ENCODE data around the gene MAST4. TPM values are rescaled to one million over a fixed set of nuclear protein-coding genes. Genes with fewer than 3 reads are reported as not detected.

The MAST4 gene
- total and polyA plus RNA-seq, 2 of the 8 experiments (the other 6 are each of a cell fraction or from before 2014, with no cell fraction given): 1.5 to 2.6 TPM

DNA sequence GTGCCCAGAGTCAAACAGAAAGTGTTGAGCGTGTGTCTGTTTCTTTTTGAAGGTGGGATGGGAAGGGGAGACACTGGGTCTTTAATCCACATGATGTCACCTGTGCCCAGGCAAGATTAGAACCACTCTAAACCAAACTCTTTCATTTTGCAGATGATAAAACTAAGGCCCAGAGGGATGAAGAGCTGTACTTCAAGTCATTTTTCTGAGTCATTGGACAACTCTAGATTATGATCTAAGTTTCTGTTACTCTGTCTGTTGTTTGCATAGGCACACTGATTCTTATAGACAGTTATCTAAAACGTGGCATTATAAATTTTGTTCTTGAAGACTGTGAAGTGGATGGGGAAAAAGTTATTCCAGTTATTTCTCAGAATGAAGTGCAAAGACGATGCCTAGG, 48.8 kb downstream of the MAST4 start (continued):
- TF ChIP-seq, protein P1, sequence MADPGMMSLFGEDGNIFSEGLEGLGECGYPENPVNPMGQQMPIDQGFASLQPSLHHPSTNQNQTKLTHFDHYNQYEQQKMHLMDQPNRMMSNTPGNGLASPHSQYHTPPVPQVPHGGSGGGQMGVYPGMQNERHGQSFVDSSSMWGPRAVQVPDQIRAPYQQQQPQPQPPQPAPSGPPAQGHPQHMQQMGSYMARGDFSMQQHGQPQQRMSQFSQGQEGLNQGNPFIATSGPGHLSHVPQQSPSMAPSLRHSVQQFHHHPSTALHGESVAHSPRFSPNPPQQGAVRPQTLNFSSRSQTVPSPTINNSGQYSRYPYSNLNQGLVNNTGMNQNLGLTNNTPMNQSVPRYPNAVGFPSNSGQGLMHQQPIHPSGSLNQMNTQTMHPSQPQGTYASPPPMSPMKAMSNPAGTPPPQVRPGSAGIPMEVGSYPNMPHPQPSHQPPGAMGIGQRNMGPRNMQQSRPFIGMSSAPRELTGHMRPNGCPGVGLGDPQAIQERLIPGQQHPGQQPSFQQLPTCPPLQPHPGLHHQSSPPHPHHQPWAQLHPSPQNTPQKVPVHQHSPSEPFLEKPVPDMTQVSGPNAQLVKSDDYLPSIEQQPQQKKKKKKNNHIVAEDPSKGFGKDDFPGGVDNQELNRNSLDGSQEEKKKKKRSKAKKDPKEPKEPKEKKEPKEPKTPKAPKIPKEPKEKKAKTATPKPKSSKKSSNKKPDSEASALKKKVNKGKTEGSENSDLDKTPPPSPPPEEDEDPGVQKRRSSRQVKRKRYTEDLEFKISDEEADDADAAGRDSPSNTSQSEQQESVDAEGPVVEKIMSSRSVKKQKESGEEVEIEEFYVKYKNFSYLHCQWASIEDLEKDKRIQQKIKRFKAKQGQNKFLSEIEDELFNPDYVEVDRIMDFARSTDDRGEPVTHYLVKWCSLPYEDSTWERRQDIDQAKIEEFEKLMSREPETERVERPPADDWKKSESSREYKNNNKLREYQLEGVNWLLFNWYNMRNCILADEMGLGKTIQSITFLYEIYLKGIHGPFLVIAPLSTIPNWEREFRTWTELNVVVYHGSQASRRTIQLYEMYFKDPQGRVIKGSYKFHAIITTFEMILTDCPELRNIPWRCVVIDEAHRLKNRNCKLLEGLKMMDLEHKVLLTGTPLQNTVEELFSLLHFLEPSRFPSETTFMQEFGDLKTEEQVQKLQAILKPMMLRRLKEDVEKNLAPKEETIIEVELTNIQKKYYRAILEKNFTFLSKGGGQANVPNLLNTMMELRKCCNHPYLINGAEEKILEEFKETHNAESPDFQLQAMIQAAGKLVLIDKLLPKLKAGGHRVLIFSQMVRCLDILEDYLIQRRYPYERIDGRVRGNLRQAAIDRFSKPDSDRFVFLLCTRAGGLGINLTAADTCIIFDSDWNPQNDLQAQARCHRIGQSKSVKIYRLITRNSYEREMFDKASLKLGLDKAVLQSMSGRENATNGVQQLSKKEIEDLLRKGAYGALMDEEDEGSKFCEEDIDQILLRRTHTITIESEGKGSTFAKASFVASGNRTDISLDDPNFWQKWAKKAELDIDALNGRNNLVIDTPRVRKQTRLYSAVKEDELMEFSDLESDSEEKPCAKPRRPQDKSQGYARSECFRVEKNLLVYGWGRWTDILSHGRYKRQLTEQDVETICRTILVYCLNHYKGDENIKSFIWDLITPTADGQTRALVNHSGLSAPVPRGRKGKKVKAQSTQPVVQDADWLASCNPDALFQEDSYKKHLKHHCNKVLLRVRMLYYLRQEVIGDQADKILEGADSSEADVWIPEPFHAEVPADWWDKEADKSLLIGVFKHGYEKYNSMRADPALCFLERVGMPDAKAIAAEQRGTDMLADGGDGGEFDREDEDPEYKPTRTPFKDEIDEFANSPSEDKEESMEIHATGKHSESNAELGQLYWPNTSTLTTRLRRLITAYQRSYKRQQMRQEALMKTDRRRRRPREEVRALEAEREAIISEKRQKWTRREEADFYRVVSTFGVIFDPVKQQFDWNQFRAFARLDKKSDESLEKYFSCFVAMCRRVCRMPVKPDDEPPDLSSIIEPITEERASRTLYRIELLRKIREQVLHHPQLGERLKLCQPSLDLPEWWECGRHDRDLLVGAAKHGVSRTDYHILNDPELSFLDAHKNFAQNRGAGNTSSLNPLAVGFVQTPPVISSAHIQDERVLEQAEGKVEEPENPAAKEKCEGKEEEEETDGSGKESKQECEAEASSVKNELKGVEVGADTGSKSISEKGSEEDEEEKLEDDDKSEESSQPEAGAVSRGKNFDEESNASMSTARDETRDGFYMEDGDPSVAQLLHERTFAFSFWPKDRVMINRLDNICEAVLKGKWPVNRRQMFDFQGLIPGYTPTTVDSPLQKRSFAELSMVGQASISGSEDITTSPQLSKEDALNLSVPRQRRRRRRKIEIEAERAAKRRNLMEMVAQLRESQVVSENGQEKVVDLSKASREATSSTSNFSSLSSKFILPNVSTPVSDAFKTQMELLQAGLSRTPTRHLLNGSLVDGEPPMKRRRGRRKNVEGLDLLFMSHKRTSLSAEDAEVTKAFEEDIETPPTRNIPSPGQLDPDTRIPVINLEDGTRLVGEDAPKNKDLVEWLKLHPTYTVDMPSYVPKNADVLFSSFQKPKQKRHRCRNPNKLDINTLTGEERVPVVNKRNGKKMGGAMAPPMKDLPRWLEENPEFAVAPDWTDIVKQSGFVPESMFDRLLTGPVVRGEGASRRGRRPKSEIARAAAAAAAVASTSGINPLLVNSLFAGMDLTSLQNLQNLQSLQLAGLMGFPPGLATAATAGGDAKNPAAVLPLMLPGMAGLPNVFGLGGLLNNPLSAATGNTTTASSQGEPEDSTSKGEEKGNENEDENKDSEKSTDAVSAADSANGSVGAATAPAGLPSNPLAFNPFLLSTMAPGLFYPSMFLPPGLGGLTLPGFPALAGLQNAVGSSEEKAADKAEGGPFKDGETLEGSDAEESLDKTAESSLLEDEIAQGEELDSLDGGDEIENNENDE (IDR thresholded peaks at IDR 0.05; ENCODE audit: insufficient replicate concordance, low read length): no peak
- no peak for TF ChIP-seq SP2 (IDR thresholded peaks at IDR 0.05; ENCODE audit: low read length)
- no peak for TF ChIP-seq HDAC6 (IDR thresholded peaks at IDR 0.05; ENCODE audit: low read depth, low read length)
- no peak for TF ChIP-seq ZNF274 (IDR thresholded peaks at IDR 0.05; ENCODE audit: borderline replicate concordance, extremely low read depth, low read length)
- TF ChIP-seq SIX5 (IDR thresholded peaks at IDR 0.05; ENCODE audit: low read depth, low read length): no peak
- no peak for TF ChIP-seq CBX8 (IDR thresholded peaks at IDR 0.05; ENCODE audit: borderline replicate concordance, low read depth, low read length)
- TF ChIP-seq CTBP2 (IDR thresholded peaks at IDR 0.05; ENCODE audit: borderline replicate concordance, insufficient read depth, insufficient read length, low read length): no peak
- TF ChIP-seq, protein P2, sequence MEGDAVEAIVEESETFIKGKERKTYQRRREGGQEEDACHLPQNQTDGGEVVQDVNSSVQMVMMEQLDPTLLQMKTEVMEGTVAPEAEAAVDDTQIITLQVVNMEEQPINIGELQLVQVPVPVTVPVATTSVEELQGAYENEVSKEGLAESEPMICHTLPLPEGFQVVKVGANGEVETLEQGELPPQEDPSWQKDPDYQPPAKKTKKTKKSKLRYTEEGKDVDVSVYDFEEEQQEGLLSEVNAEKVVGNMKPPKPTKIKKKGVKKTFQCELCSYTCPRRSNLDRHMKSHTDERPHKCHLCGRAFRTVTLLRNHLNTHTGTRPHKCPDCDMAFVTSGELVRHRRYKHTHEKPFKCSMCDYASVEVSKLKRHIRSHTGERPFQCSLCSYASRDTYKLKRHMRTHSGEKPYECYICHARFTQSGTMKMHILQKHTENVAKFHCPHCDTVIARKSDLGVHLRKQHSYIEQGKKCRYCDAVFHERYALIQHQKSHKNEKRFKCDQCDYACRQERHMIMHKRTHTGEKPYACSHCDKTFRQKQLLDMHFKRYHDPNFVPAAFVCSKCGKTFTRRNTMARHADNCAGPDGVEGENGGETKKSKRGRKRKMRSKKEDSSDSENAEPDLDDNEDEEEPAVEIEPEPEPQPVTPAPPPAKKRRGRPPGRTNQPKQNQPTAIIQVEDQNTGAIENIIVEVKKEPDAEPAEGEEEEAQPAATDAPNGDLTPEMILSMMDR (IDR thresholded peaks at IDR 0.05; ENCODE audit: control extremely low read depth in 1 of 3, insufficient read depth in 1 of 3, low read depth in 1 of 3, low read length in 3 of 3): no peak
- TF ChIP-seq GABPA (IDR thresholded peaks at IDR 0.05; ENCODE audit: borderline replicate concordance, insufficient read depth, low read length): no peak

All from H1 (cell line).